CD4-positive, alpha-beta T cell treated with Interleukin-17A for 1 hour (primary cell): ENCODE data around the gene DEPDC1B.
"Not testable (repeated sequence)": the region's sequence is repeated elsewhere in the genome, so short reads cannot be mapped to it uniquely, and the experiment has no call there.

ENCODE experiments used
- DNase-seq: peaks from one replicate; pipeline ENCODE4 v3.0.0-alpha.2; 2020

The DEPDC1B gene

GRCh38 chr5:60639544-60639943, 60.4 kb downstream of the DEPDC1B start:
- no peak for DNase-seq

GRCh38 chr5:60638300-60638699, 61.7 kb downstream of the DEPDC1B start:
- no peak for DNase-seq

- no peak for DNase-seq
Observed at GRCh38 chr5:60636644-60637043, 63.3 kb downstream of the DEPDC1B start.

- no peak for DNase-seq
Observed at GRCh38 chr5:60636001-60636400, 64.0 kb downstream of the DEPDC1B start.

- no peak for DNase-seq
Observed at GRCh38 chr5:60634051-60634450, 65.9 kb downstream of the DEPDC1B start.

- no peak for DNase-seq
Observed at GRCh38 chr5:60633341-60633740, 66.6 kb downstream of the DEPDC1B start.

- no peak for DNase-seq
Observed at GRCh38 chr5:60632153-60632552, 67.8 kb downstream of the DEPDC1B start.

GRCh38 chr5:60630836-60631235, 69.1 kb downstream of the DEPDC1B start:
- no peak for DNase-seq

GRCh38 chr5:60630179-60630578, 69.8 kb downstream of the DEPDC1B start:
- DNase-seq = no peak

GRCh38 chr5:60624875-60625274, 75.1 kb downstream of the DEPDC1B start:
- DNase-seq = not testable (repeated sequence)

GRCh38 chr5:60620752-60621151, 79.2 kb downstream of the DEPDC1B start:
- not testable (repeated sequence) for DNase-seq

- DNase-seq = no peak
Observed at GRCh38 chr5:60613826-60614225, 86.1 kb downstream of the DEPDC1B start.

- DNase-seq = no peak
Observed at GRCh38 chr5:60611099-60611740, 88.7 kb downstream of the DEPDC1B start.

- DNase-seq = no peak
Observed at GRCh38 chr5:60604771-60605170, 95.2 kb downstream of the DEPDC1B start.

- no peak for DNase-seq
Observed at GRCh38 chr5:60598424-60598823, 101.5 kb downstream of the DEPDC1B start.

- DNase-seq = peak; percentile 22
Observed at GRCh38 chr5:60597572-60598320, 102.2 kb downstream of the DEPDC1B start.

GRCh38 chr5:60594715-60595477, 105.1 kb downstream of the DEPDC1B start:
- no peak for DNase-seq

- DNase-seq = no peak
Observed at GRCh38 chr5:60590172-60590571, 109.8 kb downstream of the DEPDC1B start.

GRCh38 chr5:60587312-60587711, 112.7 kb downstream of the DEPDC1B start:
- not testable (repeated sequence) for DNase-seq

GRCh38 chr5:60586307-60586901, 113.6 kb downstream of the DEPDC1B start:
- no peak for DNase-seq

- DNase-seq = no peak
Observed at GRCh38 chr5:60585618-60586017, 114.3 kb downstream of the DEPDC1B start.

GRCh38 chr5:60584304-60584703, 115.7 kb downstream of the DEPDC1B start:
- no peak for DNase-seq

- no peak for DNase-seq
Observed at GRCh38 chr5:60583616-60584015, 116.3 kb downstream of the DEPDC1B start.
